H7 (cell line): ENCODE measurements around the gene CROCC. TPM values are rescaled to one million over a fixed set of nuclear protein-coding genes. Genes with fewer than 3 reads are reported as not detected.

Experiments used
- DNase-seq: peaks from one replicate; pipeline ENCODE4 v3.0.0; 2012
- H3K27me3 ChIP-seq: 2 replicates; pipeline ENCODE4 v1.6.0; 2011; ENCODE audit warnings: mild to moderate bottlenecking, low read length; ENCODE audit not compliant: control insufficient read depth, insufficient read depth
- H3K36me3 ChIP-seq: replicated peaks from 2 replicates; pipeline ENCODE4 v1.5.1; 2011; ENCODE audit warnings: low read length; ENCODE audit not compliant: control insufficient read depth, insufficient read depth
- H3K4me3 ChIP-seq: 2 replicates; pipeline ENCODE4 v1.5.1; 2011; ENCODE audit warnings: low read depth, mild to moderate bottlenecking, control low read depth, low read length, moderate library complexity; ENCODE audit not compliant: insufficient read depth
- total RNA-seq: library from RNA; depleted of rRNA; stranded (reverse); fragments of >200 nt; shearing (Covaris generic); gene quantifications from 2 replicates; pipeline ENCODE4 v1.2.3, GENCODE V29; 2014

CROCC gene
- total RNA-seq, 1 experiment from 2014 or later: 59.5 TPM

GRCh38 chr1:16972189-16972895 lies 50.6 kb downstream of the CROCC start:
- peaks cover 5% of the 10 kb centered on the region for H3K36me3 ChIP-seq
- H3K4me3 ChIP-seq: no peak overlapping the region
- peak; percentile 67 for DNase-seq
- no peaks in the 10 kb centered on the region for H3K27me3 ChIP-seq

- no peak for DNase-seq
- peaks cover 4% of the 10 kb centered on the region for H3K36me3 ChIP-seq
- H3K4me3 ChIP-seq: no peak overlapping the region
- H3K27me3 ChIP-seq: no peaks in the 10 kb centered on the region
These were observed 51.5 kb downstream of the CROCC start for GRCh38 chr1:16973215-16973614.

- no peak for DNase-seq
- H3K27me3 ChIP-seq: no peaks in the 10 kb centered on the region
- H3K4me3 ChIP-seq: no peak overlapping the region
- H3K36me3 ChIP-seq: peaks cover 2% of the 10 kb centered on the region
These were observed 53.5 kb downstream of the CROCC start for GRCh38 chr1:16975211-16975610.

- Histone ChIP-seq H3K27me3 (no peaks in the 10 kb centered on the region), H3K36me3 (peaks cover 2% of the 10 kb centered on the region), H3K4me3 (no peak overlapping the region)
- no peak for DNase-seq
These were observed 54.1 kb downstream of the CROCC start for GRCh38 chr1:16975838-16976237.

GRCh38 chr1:16976966-16977365 lies 55.2 kb downstream of the CROCC start:
- Histone ChIP-seq H3K27me3 (no peaks in the 10 kb centered on the region), H3K36me3 (peaks cover 2% of the 10 kb centered on the region), H3K4me3 (no peak overlapping the region)
- no peak for DNase-seq

GRCh38 chr1:16977377-16977776 lies 55.6 kb downstream of the CROCC start:
- peak; percentile 61 for DNase-seq
- no peaks in the 10 kb centered on the region for H3K27me3 ChIP-seq
- no peak overlapping the region for H3K4me3 ChIP-seq
- peaks cover 2% of the 10 kb centered on the region for H3K36me3 ChIP-seq

GRCh38 chr1:16978139-16978538 lies 56.4 kb downstream of the CROCC start:
- peak; percentile 41 for DNase-seq
- Histone ChIP-seq H3K4me3 (no peak overlapping the region), H3K36me3 (peaks cover under 1% of the 10 kb centered on the region), H3K27me3 (no peaks in the 10 kb centered on the region)

- Histone ChIP-seq H3K4me3 (peak overlapping the region; percentile 75), H3K27me3 (no peaks in the 10 kb centered on the region), H3K36me3 (no peaks in the 10 kb centered on the region; the same call in none of the 2 replicates)
- DNase-seq: peak; percentile 78
These were observed 57.1 kb downstream of the CROCC start for GRCh38 chr1:16978567-16979474.

GRCh38 chr1:16979475-16980327 lies 58.0 kb downstream of the CROCC start:
- peak; percentile 93 for DNase-seq
- Histone ChIP-seq H3K4me3 (peak overlapping the region; percentile 75), H3K27me3 (no peaks in the 10 kb centered on the region), H3K36me3 (no peaks in the 10 kb centered on the region; the same call in none of the 2 replicates)

- H3K27me3 ChIP-seq: no peaks in the 10 kb centered on the region
- H3K4me3 ChIP-seq: peak within 1 kb of the TSS; percentile 75
- DNase-seq: peak; percentile 98
These were observed 58.9 kb downstream of the CROCC start, which contains the start of gene MFAP2 for GRCh38 chr1:16980473-16981268. Gene MFAP2, minus strand, starts transcription at chr1:16980620. Its CDS starts 2,347 bp downstream, at chr1:16978273.

GRCh38 chr1:16981269-16981849 lies 59.6 kb downstream of the CROCC start:
- DNase-seq: peak; percentile 47
- Histone ChIP-seq H3K36me3 (peaks cover 2% of the 10 kb centered on the region; the same call in 1 of the 2 replicates), H3K27me3 (no peaks in the 10 kb centered on the region), H3K4me3 (no peak overlapping the region)

More at GRCh38 chr1:16980473-16981268, 58.9 kb downstream of the CROCC start, which contains the start of gene MFAP2:
- H3K36me3 ChIP-seq: no peaks in the 10 kb centered on the region; the same call in none of the 2 replicates

GRCh38 chr1:16982902-16983301 lies 61.2 kb downstream of the CROCC start:
- Histone ChIP-seq H3K4me3 (no peak overlapping the region), H3K36me3 (peaks cover 2% of the 10 kb centered on the region; the same call in 1 of the 2 replicates), H3K27me3 (no peaks in the 10 kb centered on the region)
- peak; percentile 41 for DNase-seq

- DNase-seq: peak; percentile 58
- peaks cover 2% of the 10 kb centered on the region; the same call in 1 of the 2 replicates for H3K36me3 ChIP-seq
- H3K27me3 ChIP-seq: no peaks in the 10 kb centered on the region
- H3K4me3 ChIP-seq: no peak overlapping the region
These were observed 61.9 kb downstream of the CROCC start for GRCh38 chr1:16983649-16984048.
